Inferior parietal cortex (tissue), 1 donor: ENCODE results near the gene BASP1.
"Not testable (repeated sequence)": the region's sequence is repeated elsewhere in the genome, so short reads cannot be mapped to it uniquely, and the experiment has no call there.

ENCODE experiments used
- DNase-seq: peaks from one replicate; pipeline ENCODE4 v3.0.0-alpha.2; 2016; ENCODE audit errors: extremely low spot score

Gene BASP1

DNA sequence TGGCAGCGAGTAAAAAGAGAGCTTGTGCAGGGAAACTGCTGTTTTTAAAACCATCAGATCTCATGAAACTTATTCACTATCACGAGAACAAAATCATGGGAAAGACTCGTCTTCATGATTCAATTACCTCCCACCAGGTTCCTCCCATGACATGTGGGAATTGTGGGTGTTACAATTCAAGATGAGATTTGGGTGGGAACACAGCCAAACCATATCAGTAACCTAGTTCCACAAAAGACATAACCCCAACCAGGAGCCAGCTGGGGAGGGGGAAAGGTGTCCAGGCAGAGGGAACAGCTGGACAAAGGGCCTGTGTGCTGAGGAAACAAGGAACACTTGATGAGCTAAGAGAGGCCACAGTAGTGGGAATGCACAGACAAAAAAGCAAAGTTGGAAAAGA is 71.1 kb downstream of the BASP1 start:
- DNase-seq = no peak

DNA sequence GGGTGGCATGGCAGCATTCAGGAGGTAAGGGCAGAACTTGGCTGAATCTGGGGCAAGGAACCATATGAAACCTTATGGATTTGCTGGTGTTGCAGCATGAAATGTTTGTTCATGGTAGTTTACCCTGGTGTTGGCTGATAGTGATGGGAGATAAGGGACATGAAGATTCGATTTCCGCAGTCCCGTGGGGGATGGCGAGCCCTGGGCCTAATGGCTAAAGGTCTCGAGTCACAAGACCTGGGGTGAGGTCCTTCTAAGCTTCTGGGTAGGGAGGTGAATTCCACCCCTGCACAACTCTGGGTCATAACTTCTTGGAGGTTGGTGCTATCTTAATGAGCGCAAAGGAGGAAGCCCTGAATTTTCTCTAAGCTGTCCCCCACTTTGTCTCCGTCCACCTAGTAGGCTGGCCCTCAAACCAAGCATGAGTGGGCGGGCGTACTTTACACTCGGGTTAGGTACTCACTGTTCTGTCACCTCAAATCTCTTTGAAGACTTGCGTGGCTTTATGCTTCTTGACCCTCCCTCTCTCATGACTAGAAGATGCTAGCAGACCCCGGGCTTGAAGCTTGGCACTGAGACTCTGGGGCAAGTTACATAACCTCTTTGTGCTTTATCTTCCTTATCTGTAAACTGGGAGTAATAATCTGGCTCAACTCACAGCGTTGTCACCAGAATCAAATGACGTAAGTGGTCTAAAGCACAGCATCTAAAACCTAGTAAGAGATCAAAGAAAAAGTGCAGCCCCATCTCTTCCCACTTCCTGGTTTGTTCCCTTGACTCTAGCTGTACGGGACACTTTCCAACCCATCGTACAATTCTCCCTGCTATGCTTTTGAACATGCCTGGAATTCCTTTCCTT is 72.5 kb downstream of the BASP1 start:
- DNase-seq = no peak

DNA sequence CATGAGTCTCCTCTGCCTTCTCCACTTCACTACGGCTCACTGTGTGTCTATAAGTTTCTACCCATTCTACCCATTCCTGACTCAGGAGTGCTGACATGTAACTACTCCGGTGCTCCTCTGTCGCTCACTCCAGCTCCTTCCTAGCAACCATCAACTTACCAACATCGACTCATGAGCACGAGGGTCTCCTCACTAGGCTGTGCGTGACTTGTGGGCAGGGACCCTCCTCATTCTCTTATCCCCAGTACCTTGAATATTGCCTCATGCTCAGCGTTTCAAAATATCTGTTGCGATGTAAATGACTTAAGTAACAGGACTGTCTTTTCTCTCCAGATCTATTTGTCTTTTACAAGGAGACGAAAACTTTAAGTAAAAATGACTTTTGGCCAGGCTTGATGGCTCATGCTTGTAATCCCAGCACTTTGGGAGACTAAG is 73.1 kb downstream of the BASP1 start:
- no peak for DNase-seq

DNA sequence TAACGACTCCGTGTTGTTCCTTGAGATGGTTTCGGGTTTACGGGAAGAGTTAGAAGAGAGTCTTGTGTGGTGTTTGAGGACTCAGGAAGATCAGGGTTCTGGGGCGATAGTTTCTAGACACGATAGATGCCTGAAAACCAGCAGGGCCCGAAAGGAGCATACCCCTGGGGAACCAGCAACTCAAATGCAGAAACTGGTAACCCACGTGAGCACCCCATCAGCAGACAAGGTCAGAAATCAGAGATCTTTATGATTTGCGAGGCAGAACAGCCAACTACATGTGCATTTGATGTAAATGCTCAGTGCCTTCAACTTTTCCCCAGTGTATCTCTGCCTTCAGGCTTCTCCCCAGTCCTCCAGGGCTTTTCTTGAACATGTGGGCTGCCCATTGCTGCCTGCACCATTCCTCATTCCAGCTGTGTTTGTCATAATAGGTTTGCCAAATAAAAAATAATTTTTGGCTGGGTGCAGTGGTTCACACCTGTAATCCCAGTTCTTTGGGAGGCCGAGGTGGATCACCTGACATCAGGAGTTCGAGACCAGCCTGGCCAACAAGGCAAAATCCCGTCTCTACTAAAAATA is 75.1 kb downstream of the BASP1 start:
- DNase-seq = no peak

DNA sequence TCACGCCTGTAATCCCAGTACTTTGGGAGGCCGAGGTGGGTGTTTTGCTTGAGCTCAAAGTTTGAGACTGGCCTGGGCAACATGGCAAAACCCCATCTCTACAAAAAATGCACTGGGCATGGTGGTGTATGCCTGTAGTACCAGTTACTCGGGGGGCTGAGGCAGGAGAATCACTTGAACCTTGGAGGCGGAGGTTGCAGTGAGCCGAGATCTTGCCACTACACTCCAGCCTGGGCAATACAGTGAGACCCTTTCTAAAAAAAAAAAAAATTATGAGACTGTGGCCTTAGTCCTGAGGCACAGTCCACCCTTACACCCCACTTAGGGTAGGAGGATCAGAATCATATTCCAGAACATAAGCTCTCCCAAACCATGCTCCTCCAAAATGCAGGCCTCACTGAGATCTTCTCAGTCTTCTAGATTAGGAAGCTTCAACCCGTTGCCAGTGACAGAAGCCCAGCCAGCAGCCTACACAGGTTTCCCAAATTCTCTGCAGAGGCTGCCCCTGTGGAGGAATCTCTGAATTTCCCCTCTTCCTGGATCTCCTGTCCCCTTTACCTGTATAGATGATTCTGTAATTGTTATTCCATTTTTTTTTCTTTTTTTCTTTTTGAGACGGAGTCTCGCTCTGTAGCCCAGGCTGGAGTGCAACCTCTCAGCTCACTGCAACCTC is 77.3 kb downstream of the BASP1 start:
- no peak for DNase-seq

DNA sequence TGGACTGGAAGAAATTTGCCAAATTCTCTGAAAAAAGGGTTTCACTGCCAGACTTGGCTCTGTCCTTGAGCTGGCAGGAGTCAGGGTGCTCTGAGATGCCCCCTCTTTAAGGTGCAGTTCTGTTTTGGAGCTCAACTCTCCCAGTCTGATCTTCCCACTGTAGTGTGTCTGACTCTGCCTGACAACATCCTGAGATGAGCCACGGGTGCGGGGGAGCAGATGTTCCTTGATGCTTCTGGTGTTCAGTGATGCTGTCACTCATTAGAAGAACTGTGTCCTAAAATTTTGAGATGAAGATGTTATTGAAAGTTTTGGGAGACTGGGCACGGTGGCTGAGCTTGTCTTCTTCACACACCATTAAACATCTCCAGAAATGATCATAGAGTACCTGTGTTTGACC is 78.2 kb downstream of the BASP1 start:
- DNase-seq = no peak

DNA sequence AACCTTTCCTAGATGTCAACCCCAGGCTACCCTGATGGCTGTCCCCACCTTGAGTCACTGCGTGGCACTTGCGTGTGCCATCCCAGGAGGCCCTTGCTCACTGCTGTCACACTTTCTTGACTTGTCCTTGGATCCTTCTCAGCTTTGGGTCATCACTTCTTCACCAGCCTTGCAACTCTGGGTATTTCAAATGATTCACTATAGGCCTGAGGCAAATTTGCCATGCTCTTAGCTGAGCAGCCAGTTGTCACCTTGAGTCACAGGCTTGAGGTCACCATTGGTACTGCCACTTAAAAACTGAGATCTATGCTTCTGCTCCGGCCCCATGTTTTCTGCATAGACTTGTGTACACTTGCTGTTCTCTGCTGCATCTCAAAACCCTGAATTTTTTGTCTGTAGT is 84.7 kb downstream of the BASP1 start:
- DNase-seq = no peak

DNA sequence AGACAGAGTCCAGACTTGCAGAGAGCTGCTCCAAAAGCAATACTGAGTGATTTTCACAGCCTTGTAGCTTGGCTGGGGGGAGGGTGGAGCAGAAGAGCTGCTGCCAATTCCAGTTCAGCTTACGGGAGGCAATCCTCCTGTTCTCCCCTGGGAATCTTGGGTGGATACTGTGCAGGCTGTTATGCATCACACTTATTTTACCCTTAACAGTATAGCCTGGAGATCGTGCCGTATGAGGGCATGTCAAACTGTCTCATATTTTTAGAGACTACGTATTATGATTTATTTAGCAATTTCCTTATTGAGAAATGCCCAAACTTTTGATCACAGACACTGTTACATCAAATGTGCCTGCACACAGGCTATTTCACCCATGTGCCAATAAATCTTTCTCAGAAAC is 85.2 kb downstream of the BASP1 start:
- no peak for DNase-seq

DNA sequence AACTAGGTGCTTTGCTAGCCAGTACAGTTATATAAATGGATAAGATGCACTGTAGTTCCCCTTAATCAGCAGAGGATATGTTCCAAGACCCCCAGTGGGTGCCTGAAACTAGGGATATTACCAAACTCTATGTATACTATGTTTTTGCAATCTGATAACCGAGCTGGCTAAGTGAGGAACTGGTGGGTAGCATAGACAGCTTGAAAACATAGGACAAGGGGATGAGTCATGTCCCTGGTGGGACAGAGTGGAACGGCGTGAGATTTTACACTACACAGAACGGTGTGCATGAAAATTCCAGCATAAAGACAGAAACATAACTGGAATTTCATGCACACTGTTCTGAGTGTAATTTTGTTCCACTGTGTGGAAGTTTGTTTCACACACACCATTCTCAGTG is 86.9 kb downstream of the BASP1 start:
- no peak for DNase-seq

DNA sequence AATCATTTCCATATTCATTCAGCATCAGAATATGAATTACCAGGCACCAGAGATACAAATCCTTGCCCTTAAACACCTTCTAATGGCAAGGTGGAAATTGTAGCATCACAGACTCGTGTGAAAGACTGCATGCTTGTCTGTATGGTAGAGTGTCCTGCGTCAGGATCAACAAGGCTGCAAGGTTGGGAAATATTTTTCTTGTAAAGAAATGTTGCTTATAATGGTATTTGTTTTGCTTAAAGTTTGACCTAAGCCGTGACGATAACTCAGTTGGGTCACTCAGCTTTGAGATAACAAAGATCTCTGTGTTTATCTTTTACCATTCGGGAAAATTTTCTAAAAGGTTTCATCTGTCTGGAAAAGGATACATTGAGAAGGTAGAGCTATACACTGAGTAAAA is 87.6 kb downstream of the BASP1 start:
- DNase-seq = no peak

DNA sequence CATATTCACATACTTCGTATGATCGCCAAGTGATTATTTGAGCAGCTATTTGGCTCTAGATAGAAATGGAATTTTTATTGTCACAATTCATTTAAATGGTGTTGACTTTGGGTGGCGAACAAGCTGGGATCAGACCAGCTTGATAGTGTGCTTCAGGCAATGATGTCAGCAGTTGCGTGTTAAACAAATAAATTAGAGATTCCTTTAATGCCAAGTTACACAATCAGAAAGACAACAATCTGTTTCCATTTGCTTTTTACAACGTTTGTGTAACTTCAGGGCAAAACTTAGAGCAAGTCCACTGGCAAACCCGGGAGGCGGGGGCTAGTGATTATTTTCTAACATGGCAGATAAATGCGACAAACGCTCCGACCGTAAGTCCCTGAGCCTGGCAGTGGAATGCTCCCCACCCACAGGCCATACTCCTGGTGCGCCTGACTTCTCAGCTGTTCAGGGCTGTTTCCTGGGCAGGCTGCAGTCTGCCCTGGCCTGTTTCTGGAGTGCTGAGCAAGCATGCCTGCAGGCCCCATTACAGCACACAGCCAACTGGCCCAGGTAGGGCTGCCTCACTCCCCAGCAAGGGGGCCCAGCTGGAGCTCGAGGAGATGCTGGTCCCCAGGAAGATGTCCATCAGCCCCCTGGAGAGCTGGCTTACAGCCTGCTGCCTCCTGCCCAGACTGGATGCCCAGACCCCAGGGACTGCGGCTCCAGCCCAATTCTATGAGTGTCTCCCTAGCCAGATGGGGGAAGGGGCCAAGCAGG is 88.7 kb downstream of the BASP1 start:
- DNase-seq = no peak

DNA sequence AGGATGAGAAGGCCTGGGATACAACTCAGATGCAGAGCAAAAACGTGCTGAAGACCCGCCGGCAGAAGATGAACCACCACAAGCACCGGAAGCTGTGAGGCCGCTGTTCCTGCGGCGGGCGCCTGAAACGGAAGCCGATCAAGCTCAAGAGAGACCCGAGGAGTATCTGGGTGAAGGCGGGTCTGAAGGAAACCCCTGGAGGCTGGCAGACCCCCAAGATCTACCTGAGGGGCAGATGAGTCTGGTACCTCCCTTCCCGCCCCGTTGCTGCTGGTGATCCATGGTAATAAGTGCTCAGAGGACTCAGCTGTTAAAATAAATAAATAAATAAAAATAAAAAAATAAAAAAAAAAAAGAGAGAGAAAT is 89.3 kb downstream of the BASP1 start:
- no peak for DNase-seq

DNA sequence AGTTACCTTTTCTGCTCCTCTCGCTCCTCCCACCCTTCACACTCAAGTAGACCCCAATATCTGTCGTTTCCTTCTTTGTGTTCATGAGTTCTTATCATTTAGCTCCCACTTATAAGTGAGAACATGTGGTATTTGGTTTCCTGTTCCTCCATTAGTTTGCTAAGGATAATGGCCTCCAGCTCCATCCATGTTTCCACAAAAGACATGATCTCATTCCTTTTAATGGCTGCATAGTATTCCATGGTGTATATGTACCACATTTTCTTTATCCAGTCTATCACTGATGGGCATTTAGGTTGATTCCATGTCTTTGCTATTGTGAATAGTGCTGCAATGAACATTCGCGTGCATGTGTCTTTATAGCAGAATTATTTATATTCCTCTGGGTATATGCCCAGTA is 90.0 kb downstream of the BASP1 start:
- DNase-seq = not testable (repeated sequence)

DNA sequence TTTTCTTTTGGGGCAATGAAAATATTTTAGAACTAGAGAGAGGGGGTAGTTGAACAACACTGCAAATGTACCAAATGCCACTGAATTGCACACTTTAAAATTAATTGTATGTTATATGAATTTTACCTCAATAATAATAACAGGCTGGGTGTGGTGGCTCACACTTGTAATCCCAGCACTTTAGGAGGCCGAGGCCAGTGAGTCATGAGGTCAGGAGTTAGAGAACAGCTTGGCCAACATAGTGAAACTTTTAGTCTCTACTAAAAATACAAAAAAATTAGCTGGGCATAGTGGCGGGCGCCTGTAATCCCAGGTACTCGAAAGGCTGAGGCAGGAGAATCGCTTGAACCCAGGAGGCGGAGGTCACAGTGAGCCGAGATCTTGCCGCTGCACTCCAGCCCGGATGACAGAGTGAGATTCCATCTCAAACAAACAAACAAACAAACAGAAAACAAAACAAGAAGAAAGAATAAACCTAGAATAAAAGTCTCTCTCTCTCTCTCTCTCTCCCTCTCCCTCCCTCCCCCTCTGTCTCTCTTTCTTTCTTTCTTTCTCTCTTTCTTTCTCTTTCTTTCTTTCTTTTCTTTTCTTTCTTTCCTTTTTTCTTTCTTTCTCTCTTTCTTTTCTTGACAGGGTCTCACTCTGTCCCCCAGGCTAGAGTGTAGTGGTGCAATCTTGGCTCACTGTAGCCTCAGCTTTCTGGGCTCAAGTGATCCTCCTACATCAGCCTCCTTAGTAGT is 91.1 kb downstream of the BASP1 start:
- DNase-seq = no peak

DNA sequence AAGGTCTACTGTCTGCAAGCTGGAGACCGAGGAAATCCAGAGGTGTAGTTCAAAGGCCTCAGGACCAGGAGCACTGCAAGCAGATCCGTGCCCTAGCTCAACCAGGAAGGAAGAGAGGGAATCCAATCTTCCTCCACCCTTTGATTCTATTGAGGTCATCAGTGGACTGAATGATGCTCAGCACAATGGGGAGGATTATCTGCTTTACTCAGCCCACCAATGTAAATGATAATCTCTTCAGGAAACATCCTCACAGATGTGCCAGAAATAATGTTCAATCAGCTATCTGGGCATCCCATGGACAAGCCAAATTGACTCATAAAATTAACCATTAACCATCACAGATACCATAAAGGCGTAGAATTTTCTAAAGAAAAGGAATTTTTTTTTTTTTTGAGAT is 92.0 kb downstream of the BASP1 start:
- DNase-seq = no peak

DNA sequence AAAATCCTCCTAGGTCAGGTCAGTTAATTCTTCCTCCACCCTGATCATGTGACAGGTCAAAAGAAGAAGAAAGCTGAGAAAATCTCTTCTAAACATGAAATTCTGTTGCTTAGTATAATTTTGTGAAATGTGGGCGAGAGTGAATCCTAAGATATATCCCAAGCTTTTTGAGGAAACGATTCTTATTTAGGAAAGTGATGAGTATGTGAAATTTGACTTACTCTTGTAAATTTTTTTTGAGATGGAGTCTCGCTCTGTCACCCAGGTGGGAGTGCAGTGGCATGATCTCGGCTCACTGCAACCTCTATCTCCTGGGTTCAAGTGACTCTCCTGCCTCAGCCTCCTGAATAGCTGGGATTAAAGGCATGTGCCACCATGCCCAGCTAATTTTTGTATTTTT is 93.1 kb downstream of the BASP1 start:
- DNase-seq = not testable (repeated sequence)

DNA sequence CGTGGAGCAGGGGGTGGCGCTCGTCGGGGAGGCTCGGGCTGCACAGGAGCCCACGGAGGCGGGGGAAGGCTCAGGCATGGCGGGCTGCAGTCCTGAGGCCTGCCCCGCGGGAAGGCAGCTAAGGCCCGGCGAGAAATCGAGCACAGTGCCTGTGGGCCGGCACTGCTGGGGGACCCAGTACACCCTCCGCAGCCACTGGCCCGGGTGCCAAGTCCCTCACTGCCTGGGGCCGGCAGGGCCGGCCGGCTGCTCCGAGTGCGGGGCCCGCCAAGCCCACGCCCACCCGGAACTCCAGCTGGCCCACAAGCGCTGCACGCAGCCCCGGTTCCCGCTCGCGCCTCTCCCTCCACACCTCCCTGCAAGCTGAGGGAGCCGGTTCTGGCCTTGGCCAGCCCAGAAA is 94.4 kb downstream of the BASP1 start:
- not testable (repeated sequence) for DNase-seq

DNA sequence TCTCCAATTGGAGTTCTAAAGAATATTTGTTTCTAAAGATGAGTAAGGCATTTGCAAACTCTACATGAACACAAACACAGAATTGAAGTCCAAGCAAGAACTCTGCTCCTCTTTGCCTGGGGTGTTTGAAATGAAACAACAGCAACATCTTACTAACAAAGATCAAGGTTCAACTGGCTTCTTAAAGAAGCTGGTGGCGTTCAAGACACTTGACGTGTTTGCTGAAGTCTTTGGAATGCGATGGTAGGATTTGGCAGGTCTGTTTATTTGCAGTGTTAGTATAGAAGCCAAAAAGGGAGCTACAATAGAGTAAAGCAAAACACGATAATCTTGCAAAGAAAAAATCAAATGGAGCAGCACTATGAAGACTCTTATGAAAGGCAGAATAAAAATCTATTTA is 94.9 kb downstream of the BASP1 start:
- DNase-seq = no peak

DNA sequence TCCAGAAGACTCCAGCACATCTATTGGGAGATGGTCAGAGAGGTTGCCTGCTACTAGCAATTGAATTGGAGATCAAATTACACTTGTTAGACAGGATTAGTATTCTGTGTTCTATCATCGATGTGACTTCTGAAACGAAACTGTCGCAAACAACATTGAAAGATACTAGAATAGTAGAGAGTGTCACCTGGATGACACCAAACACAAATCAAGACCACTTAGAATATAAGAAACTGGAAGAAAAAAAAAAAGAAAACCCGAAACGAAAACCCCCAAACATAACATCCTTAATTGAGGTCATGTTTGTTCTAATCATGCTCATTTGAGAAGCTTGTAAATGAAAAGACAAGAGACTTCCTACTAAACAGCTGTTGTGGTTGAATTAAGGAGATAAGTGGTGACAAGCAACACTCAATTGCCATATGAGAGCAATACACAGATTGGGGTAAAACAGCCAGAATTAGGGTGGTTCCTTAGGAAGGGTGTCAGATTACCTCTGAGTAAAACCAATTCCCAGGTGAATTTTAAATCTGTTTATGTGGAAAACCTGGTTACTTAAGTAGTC is 97.6 kb downstream of the BASP1 start:
- DNase-seq = no peak

DNA sequence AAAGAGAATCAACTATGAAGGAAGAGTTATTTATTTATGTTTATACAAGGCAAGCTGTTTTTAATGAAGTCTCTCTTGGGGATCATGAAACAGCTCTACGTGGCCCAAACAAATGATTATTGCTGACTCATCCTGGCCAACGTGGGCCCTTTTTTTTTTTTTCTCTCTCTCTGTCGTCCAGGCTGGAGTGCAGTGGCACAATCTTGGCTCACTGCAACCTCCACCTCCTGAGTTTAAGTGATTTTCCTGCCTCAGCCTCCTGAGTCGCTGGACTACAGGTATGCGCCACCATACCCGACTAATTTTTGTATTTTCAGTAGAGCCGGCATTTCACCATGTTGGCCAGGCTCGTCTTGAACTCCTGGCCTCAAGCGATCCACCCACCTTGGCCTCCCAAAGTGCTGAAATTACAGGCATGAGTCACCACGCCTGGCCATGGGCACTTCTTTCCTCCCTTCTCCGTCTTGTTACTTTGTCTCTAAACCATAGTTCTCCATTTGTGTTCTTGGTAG is 98.3 kb downstream of the BASP1 start:
- no peak for DNase-seq

DNA sequence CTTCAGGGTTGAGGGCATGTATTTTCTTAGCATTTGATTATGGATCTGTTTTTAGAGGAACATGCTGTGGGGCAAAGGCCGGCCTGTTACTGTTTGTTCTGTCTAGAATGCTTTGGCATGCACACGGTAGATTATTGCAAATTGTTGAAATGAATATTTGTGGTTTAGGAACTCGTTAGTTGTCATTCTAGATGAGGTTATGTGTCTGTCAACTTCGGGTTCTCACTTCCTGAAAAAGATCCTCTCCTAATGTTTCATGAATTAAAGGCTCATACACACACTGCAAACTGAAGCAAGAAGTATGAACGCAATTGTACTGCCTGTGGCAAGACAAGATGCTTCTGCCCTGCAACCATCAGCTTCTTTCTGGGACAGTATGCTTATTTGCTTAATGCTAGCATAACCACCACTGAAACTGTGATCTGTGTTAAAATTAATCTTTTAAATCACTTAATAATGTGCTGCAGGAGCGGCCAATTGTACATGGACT is 99.6 kb downstream of the BASP1 start:
- DNase-seq = no peak
